CD8-positive, alpha-beta memory T cell (primary cell): ENCODE results near the gene SFI1. TPM values are rescaled to one million over a fixed set of nuclear protein-coding genes. Genes with fewer than 3 reads are reported as not detected.

Source experiments
- CTCF ChIA-PET: fragments of 350-600 bp; sonication (Branson Sonifier 250); formaldehyde crosslinking; loops from one replicate; lab custom pipeline; 2021; ENCODE audit warnings: antibody characterized with exemption; lab: Charles Lee
- POLR2A ChIA-PET: fragments of 350-600 bp; sonication (Branson Sonifier 250); formaldehyde crosslinking; loops from one replicate; lab custom pipeline; 2021; ENCODE audit warnings: antibody characterized with exemption; lab: Charles Lee
- DNase-seq, 5 donors: peaks; one replicate each; pipeline versions ENCODE4 v3.0.0 to v3.0.0-alpha.2; 2020 to 2022; ENCODE audit warnings: mixed read lengths in 1 of 5
- H3K27ac ChIP-seq: one replicate; pipeline ENCODE4 v1.7.0; 2013; ENCODE audit warnings: low read depth, mild to moderate bottlenecking, low read length, moderate library complexity
- H3K27me3 ChIP-seq: 2 replicates; pipeline ENCODE4 v1.7.0; 2013; ENCODE audit warnings: low read length, mild to moderate bottlenecking; ENCODE audit not compliant: insufficient read depth, poor library complexity, severe bottlenecking
- H3K36me3 ChIP-seq: 2 replicates; pipeline ENCODE4 v1.7.0; 2013; ENCODE audit warnings: mild to moderate bottlenecking, low read length, moderate library complexity; ENCODE audit not compliant: insufficient read depth
- H3K4me1 ChIP-seq: 2 replicates; pipeline ENCODE4 v1.7.0; 2013; ENCODE audit warnings: mild to moderate bottlenecking, low read length, moderate library complexity; ENCODE audit not compliant: insufficient read depth
- H3K4me3 ChIP-seq: 2 replicates; pipeline ENCODE4 v1.7.0; 2013; ENCODE audit warnings: mild to moderate bottlenecking, low read length
- H3K9me3 ChIP-seq: 2 replicates; pipeline ENCODE4 v1.7.0; 2013; ENCODE audit warnings: mild to moderate bottlenecking, low read length
- H3K27ac Mint-ChIP-seq, 8 donors: one replicate each; pipeline ENCODE4 v1.8.0; 2020 to 2021; ENCODE audit warnings: mixed read lengths in 8 of 8, mild to moderate bottlenecking in 6 of 8, inconsistent platforms in 3 of 8, moderate library complexity in 3 of 8
- H3K27me3 Mint-ChIP-seq, 2 donors: one replicate each; pipeline ENCODE4 v1.8.0; 2020 to 2021; ENCODE audit warnings: mixed read lengths in 2 of 2, mild to moderate bottlenecking in 1 of 2, moderate library complexity in 1 of 2
- H3K36me3 Mint-ChIP-seq, 3 donors: one replicate each; pipeline ENCODE4 v1.8.0; 2020 to 2021; ENCODE audit warnings: mixed read lengths in 3 of 3, inconsistent platforms in 1 of 3, mild to moderate bottlenecking in 1 of 3
- H3K4me1 Mint-ChIP-seq, 3 donors: one replicate each; pipeline ENCODE4 v1.8.0; 2020 to 2021; ENCODE audit warnings: mixed read lengths in 3 of 3, inconsistent platforms in 1 of 3, mild to moderate bottlenecking in 1 of 3
- H3K4me3 Mint-ChIP-seq, 7 donors: one replicate each; pipeline ENCODE4 v1.8.0; 2020 to 2021; ENCODE audit warnings: mixed read lengths in 7 of 7, mild to moderate bottlenecking in 6 of 7, moderate library complexity in 4 of 7, inconsistent platforms in 2 of 7
- H3K9me3 Mint-ChIP-seq, 5 donors: one replicate each; pipeline ENCODE4 v1.8.0; 2020 to 2022; ENCODE audit warnings: mixed read lengths in 5 of 5, mild to moderate bottlenecking in 3 of 5, moderate library complexity in 2 of 5, inconsistent platforms in 1 of 5
- polyA plus RNA-seq: library from polyadenylated mRNA; unstranded; fragments of 300-500 nt; fragmentation: Illumina TruSeq; gene quantifications from one replicate; pipeline ENCODE4 v1.2.3, GENCODE V29; 2021
- total RNA-seq, 2 experiments: library from RNA; stranded (reverse); gene quantifications; one replicate each; pipeline ENCODE4 v1.2.3, GENCODE V29; 2021

The SFI1 gene
- total and polyA plus RNA-seq, 3 experiments from 2014 or later, result 34.8 to 129 (median 119) TPM

- DNase-seq, result no peak
- H3K4me3 ChIP-seq, result no peak overlapping the region
- peaks cover 0 to 11% (median 1%) of the 10 kb centered on the region in 3 donors for H3K36me3 Mint-ChIP-seq
- peak overlapping the region in 4 of 8 donors; percentile 19 to 87 (median 57) for H3K27ac Mint-ChIP-seq
- POLR2A ChIA-PET, result no interaction called here
- no peaks in the 10 kb centered on the region for H3K9me3 ChIP-seq
- H3K27me3 Mint-ChIP-seq, result no peaks in the 10 kb centered on the region
- H3K9me3 Mint-ChIP-seq, result no peaks in the 10 kb centered on the region
- H3K4me1 ChIP-seq, result peaks cover 16% of the 10 kb centered on the region
- CTCF ChIA-PET, result interaction anchor here (1.2 to 1.4 kb wide), 2 partner anchors 186 to 324 kb away, joined by 3 to 4 read pairs; no protein-coding TSS in a partner anchor
- H3K27ac ChIP-seq, result no peak overlapping the region
- H3K27me3 ChIP-seq, result no peaks in the 10 kb centered on the region
- peaks cover 25 to 35% (median 29%) of the 10 kb centered on the region in 3 donors for H3K4me1 Mint-ChIP-seq
- no peaks in the 10 kb centered on the region for H3K36me3 ChIP-seq
- no peak overlapping the region for H3K4me3 Mint-ChIP-seq
Measured at GRCh38 chr22:31637447-31637890, 141.1 kb downstream of the SFI1 start.

- Histone ChIP-seq H3K27me3 (no peaks in the 10 kb centered on the region), H3K4me3 (no peak overlapping the region), H3K36me3 (no peaks in the 10 kb centered on the region), H3K9me3 (no peaks in the 10 kb centered on the region), H3K4me1 (peaks cover 16% of the 10 kb centered on the region), H3K27ac (no peak overlapping the region)
- CTCF ChIA-PET, result interaction anchor here (0.9 to 1.2 kb wide), 2 partner anchors 28 to 186 kb away, joined by 3 read pairs; no protein-coding TSS in a partner anchor
- POLR2A ChIA-PET, result interaction anchor here (0.9 kb wide), 1 partner anchor 14 kb away, joined by 5 read pairs; no protein-coding TSS in a partner anchor
- Mint-ChIP-seq H3K36me3 (peaks cover 0 to 12% (median 1%) of the 10 kb centered on the region in 3 donors), H3K4me3 (peak overlapping the region in 2 of 7 donors; percentile 54 to 70), H3K27me3 (no peaks in the 10 kb centered on the region), H3K4me1 (peaks cover 25 to 35% (median 29%) of the 10 kb centered on the region in 3 donors), H3K27ac (peak overlapping the region; percentile 63 to 87 (median 80)), H3K9me3 (no peaks in the 10 kb centered on the region)
- DNase-seq, result no peak
Measured at GRCh38 chr22:31637891-31638618, 141.7 kb downstream of the SFI1 start.

GRCh38 chr22:31639436-31640039, 143.2 kb downstream of the SFI1 start:
- ChIA-PET POLR2A (interaction anchor here (0.9 kb wide), 1 partner anchor 9 kb away, joined by 3 read pairs; no protein-coding TSS in a partner anchor), CTCF (interaction anchor here (0.8 kb wide), 1 partner anchor 331 kb away, joined by 3 read pairs; no protein-coding TSS in a partner anchor)
- Mint-ChIP-seq H3K36me3 (peaks cover 0 to 18% (median 1%) of the 10 kb centered on the region in 3 donors), H3K27ac (peak overlapping the region; percentile 39 to 95 (median 80)), H3K4me1 (peaks cover 25 to 30% (median 28%) of the 10 kb centered on the region in 3 donors), H3K9me3 (no peaks in the 10 kb centered on the region), H3K27me3 (no peaks in the 10 kb centered on the region), H3K4me3 (peak overlapping the region in 1 of 7 donors; percentile 20)
- H3K36me3 ChIP-seq, result no peaks in the 10 kb centered on the region
- no peak overlapping the region for H3K27ac ChIP-seq
- H3K9me3 ChIP-seq, result no peaks in the 10 kb centered on the region
- no peaks in the 10 kb centered on the region for H3K27me3 ChIP-seq
- DNase-seq, result no peak
- H3K4me3 ChIP-seq, result no peak overlapping the region
- peaks cover 13% of the 10 kb centered on the region for H3K4me1 ChIP-seq

- H3K4me3 Mint-ChIP-seq, result no peak overlapping the region
- no peak overlapping the region for H3K27ac ChIP-seq
- no peak overlapping the region for H3K4me3 ChIP-seq
- no peaks in the 10 kb centered on the region for H3K4me1 ChIP-seq
- ChIA-PET CTCF (no interaction called here), POLR2A (no interaction called here)
- H3K9me3 ChIP-seq, result no peaks in the 10 kb centered on the region
- peaks cover 11 to 17% (median 15%) of the 10 kb centered on the region in 3 donors for H3K4me1 Mint-ChIP-seq
- no peaks in the 10 kb centered on the region for H3K27me3 ChIP-seq
- DNase-seq, result no peak
- H3K27me3 Mint-ChIP-seq, result no peaks in the 10 kb centered on the region
- peaks cover 18% of the 10 kb centered on the region for H3K36me3 ChIP-seq
- H3K27ac Mint-ChIP-seq, result peak overlapping the region in 5 of 8 donors; percentile 26 to 70 (median 42)
- peaks cover 0 to 61% (median 7%) of the 10 kb centered on the region in 3 donors for H3K36me3 Mint-ChIP-seq
- H3K9me3 Mint-ChIP-seq, result no peaks in the 10 kb centered on the region
Measured at GRCh38 chr22:31646186-31647019, 150.1 kb downstream of the SFI1 start.

- no peak overlapping the region for H3K27ac ChIP-seq
- ChIA-PET CTCF (no interaction called here), POLR2A (interaction anchor here (0.6 kb wide), 1 partner anchor 117 kb away, joined by 7 read pairs; no protein-coding TSS in a partner anchor)
- H3K4me1 ChIP-seq, result no peaks in the 10 kb centered on the region
- peaks cover 11 to 23% (median 16%) of the 10 kb centered on the region in 3 donors for H3K4me1 Mint-ChIP-seq
- no peak overlapping the region for H3K4me3 ChIP-seq
- peaks cover 18% of the 10 kb centered on the region for H3K36me3 ChIP-seq
- H3K27me3 ChIP-seq, result no peaks in the 10 kb centered on the region
- peaks cover 0 to 61% (median 7%) of the 10 kb centered on the region in 3 donors for H3K36me3 Mint-ChIP-seq
- peak overlapping the region in 1 of 8 donors; percentile 70 for H3K27ac Mint-ChIP-seq
- H3K4me3 Mint-ChIP-seq, result no peak overlapping the region
- no peaks in the 10 kb centered on the region for H3K9me3 ChIP-seq
- DNase-seq, result no peak
- H3K27me3 Mint-ChIP-seq, result no peaks in the 10 kb centered on the region
- H3K9me3 Mint-ChIP-seq, result no peaks in the 10 kb centered on the region
Measured at GRCh38 chr22:31647066-31647465, 150.7 kb downstream of the SFI1 start.

- Histone ChIP-seq H3K27ac (no peak overlapping the region), H3K4me3 (no peak overlapping the region), H3K36me3 (peaks cover 18% of the 10 kb centered on the region), H3K4me1 (no peaks in the 10 kb centered on the region), H3K9me3 (no peaks in the 10 kb centered on the region), H3K27me3 (no peaks in the 10 kb centered on the region)
- Mint-ChIP-seq H3K27ac (peak overlapping the region in 1 of 8 donors; percentile 60), H3K4me1 (peaks cover 11 to 24% (median 17%) of the 10 kb centered on the region in 3 donors), H3K9me3 (no peaks in the 10 kb centered on the region), H3K27me3 (no peaks in the 10 kb centered on the region), H3K4me3 (no peak overlapping the region), H3K36me3 (peaks cover 0 to 59% (median 7%) of the 10 kb centered on the region in 3 donors)
- DNase-seq, result no peak
- ChIA-PET POLR2A (interaction anchor here (0.6 kb wide), 1 partner anchor 118 kb away, joined by 7 read pairs; no protein-coding TSS in a partner anchor), CTCF (no interaction called here)
Measured at GRCh38 chr22:31647523-31648320, 151.4 kb downstream of the SFI1 start.

GRCh38 chr22:31650391-31650790, 154.1 kb downstream of the SFI1 start:
- Histone ChIP-seq H3K27ac (no peak overlapping the region), H3K36me3 (peaks cover 18% of the 10 kb centered on the region), H3K9me3 (no peaks in the 10 kb centered on the region), H3K27me3 (no peaks in the 10 kb centered on the region), H3K4me3 (no peak overlapping the region), H3K4me1 (no peaks in the 10 kb centered on the region)
- H3K27ac Mint-ChIP-seq, result no peak overlapping the region
- CTCF ChIA-PET, result interaction anchor here (1.3 kb wide), 1 partner anchor 16 kb away, joined by 4 read pairs; no protein-coding TSS in a partner anchor
- H3K36me3 Mint-ChIP-seq, result peaks cover 0 to 58% (median 9%) of the 10 kb centered on the region in 3 donors
- no peak for DNase-seq
- H3K4me1 Mint-ChIP-seq, result peaks cover 20 to 39% (median 36%) of the 10 kb centered on the region in 3 donors
- H3K27me3 Mint-ChIP-seq, result no peaks in the 10 kb centered on the region
- POLR2A ChIA-PET, result no interaction called here
- H3K4me3 Mint-ChIP-seq, result no peak overlapping the region
- H3K9me3 Mint-ChIP-seq, result no peaks in the 10 kb centered on the region
